ENCODE measurements around the gene DYNLRB1.
"Not testable (repeated sequence)": the region's sequence is repeated elsewhere in the genome, so short reads cannot be mapped to it uniquely, and the experiment has no call there.

Gene DYNLRB1

DNA sequence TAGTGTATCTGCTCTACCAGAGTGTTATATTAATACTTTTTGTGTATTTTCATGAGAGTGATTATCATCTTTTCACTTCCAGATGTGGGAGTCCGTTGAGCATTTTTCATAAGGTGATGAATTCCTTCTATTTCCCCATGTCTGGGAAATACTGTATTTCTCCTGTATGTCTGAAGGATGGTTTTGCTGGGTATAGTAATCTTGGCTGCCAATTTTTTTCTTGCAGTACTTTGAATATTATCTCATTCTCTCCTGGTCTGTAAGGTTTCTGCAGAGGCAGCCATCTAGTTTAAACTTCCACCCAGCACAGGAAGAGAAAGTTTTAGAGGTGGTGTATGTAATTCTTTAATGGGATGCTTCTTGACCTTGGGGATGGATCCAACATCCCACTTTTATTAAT lies 15.4 kb upstream of the DYNLRB1 start:
- no peak for DNase-seq (ENCODE audit: insufficient read length, low spot score)
- FAIRE-seq = no peak
- TF ChIP-seq, protein P1, sequence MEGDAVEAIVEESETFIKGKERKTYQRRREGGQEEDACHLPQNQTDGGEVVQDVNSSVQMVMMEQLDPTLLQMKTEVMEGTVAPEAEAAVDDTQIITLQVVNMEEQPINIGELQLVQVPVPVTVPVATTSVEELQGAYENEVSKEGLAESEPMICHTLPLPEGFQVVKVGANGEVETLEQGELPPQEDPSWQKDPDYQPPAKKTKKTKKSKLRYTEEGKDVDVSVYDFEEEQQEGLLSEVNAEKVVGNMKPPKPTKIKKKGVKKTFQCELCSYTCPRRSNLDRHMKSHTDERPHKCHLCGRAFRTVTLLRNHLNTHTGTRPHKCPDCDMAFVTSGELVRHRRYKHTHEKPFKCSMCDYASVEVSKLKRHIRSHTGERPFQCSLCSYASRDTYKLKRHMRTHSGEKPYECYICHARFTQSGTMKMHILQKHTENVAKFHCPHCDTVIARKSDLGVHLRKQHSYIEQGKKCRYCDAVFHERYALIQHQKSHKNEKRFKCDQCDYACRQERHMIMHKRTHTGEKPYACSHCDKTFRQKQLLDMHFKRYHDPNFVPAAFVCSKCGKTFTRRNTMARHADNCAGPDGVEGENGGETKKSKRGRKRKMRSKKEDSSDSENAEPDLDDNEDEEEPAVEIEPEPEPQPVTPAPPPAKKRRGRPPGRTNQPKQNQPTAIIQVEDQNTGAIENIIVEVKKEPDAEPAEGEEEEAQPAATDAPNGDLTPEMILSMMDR (IDR thresholded peaks at IDR 0.05; ENCODE audit: insufficient read depth, missing control alignments) = no peak

DNA sequence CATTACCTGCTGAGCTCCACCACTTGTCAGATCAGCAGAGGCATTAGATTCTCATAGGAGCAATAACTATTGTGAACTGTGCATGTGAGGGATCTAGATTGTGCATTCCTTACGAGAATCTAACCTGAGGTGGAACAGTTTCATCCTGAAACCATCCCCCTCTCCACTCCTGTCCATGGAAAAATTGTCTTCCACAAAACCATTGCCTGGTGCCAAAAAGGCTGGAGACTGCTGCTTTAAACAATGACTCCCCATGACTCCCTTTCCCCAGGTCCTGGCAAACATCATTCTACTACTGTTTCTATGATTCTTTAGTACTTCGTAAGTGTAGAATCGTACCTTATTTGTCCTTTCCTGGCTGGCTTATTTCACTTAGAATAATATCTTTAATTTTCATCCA lies 9.7 kb upstream of the DYNLRB1 start:
- DNase-seq (ENCODE audit: insufficient read length, low spot score) (no peak), FAIRE-seq (no peak)
- TF ChIP-seq, protein P1 (IDR thresholded peaks at IDR 0.05; ENCODE audit: insufficient read depth, missing control alignments) = no peak

DNA sequence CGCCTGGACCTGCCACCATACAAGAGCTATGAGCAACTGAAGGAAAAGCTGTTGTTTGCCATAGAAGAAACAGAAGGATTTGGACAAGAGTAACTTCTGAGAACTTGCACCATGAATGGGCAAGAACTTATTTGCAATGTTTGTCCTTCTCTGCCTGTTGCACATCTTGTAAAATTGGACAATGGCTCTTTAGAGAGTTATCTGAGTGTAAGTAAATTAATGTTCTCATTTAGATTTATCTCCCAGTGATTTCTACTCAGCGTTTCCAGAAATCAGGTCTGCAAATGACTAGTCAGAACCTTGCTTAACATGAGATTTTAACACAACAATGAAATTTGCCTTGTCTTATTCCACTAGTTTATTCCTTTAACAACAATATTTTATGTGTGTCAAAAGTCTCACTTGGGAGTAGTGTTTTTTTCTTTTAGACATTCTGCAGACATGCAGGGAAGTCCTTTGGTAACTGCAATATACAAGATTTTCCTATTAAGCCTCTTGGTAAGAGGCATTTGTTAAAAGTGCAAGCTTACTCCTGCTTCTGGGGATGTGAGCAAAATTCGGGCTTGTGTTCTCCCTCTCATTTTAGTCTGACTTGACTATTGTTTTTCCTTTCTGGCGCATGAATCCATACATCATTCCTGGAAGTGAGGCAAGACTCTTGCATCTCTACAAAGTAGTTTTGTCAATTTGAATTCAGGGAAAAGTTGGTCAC lies 8.4 kb upstream of the DYNLRB1 start:
- TF ChIP-seq, protein P1 (IDR thresholded peaks at IDR 0.05; ENCODE audit: insufficient read depth, missing control alignments) = no peak
- no peak for DNase-seq (ENCODE audit: insufficient read length, low spot score)
- FAIRE-seq = no peak

DNA sequence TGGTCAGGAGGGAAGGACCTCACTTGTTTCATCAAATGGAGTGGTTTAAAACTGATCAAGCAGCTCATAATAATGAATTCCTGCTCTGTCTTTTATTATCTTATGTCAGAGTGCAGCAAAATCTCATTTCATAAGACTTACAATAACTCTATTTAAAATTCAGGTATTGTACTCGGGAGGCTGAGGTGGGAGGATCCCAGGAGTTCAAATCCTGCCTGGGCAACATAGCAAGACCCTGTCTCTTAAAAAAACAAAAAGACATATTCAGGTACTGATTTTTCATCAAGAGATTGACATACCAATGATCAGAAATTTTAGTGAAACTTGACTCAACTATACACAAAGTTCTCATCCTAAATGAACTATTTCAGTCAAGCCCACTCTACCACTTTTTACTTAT lies 5.6 kb upstream of the DYNLRB1 start:
- FAIRE-seq (no peak), DNase-seq (ENCODE audit: insufficient read length, low spot score) (no peak)
- TF ChIP-seq, protein P1 (IDR thresholded peaks at IDR 0.05; ENCODE audit: insufficient read depth, missing control alignments) = no peak

DNA sequence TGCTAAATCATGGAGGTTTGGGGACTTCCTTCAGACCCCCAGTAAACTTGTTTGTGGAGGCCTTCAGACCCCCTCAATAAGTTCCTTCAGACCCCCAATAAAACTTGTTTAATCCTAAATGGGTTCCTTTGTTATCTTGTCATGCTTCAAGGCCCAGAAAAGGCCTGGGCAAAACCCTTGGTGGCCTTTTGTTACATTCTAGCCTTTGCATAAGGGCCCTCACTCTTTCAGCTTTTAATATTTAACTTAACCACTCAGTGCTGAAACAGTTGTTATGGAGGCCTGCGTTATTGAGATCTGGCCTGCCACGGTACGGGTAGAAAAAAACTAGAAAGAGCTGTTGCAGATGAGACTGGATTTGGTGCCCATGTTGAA lies 4.3 kb upstream of the DYNLRB1 start:
- DNase-seq (ENCODE audit: insufficient read length, low spot score) = no peak

DNA sequence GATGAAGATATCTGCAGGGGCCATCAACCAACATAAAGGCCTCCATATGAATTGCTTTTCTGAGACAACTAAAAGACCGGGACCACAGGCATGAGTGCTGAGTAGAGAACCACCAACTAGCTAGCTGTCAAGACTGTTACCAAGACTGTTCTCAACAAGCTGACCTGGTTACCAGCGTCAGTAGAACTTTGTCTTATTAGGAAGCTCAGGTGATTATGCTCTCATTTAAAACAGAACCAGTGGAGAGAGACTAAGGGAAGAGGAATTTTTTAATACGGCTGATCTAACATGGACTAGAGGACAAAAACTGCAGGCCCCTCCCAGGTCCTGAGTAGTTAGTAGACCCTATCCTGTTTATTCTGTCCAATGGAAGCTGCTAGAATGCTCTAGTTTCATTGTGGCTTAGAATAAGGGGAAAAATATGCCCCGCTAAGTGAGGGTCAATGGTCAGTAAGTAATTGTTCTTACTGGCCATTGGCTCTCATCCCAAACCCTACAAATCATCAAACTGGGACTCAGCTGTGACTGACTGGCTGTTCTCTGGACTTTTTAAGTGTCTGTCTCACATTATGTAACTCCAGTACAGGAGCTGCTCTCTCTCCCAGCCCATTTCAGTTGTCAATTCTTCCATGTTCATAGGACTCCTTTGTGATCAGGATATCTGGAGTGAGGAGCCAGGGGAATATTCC lies 3.8 kb upstream of the DYNLRB1 start:
- TF ChIP-seq, protein P1 (IDR thresholded peaks at IDR 0.05; ENCODE audit: insufficient read depth, missing control alignments) = no peak
- no peak for DNase-seq (ENCODE audit: insufficient read length, low spot score)
- FAIRE-seq = no peak

More for the DNA sequence above, 4.3 kb upstream of the DYNLRB1 start:
- TF ChIP-seq, protein P1 (IDR thresholded peaks at IDR 0.05; ENCODE audit: insufficient read depth, missing control alignments) = no peak
- no peak for FAIRE-seq

DNA sequence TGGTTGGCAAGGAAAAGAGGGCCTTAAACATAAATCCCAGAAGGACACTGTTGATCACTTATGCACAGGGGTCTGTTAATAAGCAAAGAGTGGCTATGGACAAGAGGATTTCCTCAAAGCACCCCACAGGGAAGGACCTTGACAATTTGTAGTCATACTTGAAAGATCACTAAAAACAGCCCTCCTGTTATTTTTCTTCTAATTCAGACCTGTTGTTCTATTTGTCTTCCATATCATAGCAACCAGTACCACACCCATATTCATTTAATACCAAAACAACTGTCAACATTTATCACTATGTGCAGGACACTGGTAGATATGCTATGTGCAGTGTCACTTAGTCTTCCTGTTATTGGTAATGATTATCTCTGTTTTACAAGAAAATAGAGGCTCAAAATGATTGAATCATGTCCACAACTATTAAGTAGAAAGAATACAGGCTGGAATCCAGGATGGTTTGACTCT lies 3.2 kb upstream of the DYNLRB1 start:
- FAIRE-seq (no peak), DNase-seq (ENCODE audit: insufficient read length, low spot score) (no peak)
- TF ChIP-seq, protein P1 (IDR thresholded peaks at IDR 0.05; ENCODE audit: insufficient read depth, missing control alignments) = no peak

DNA sequence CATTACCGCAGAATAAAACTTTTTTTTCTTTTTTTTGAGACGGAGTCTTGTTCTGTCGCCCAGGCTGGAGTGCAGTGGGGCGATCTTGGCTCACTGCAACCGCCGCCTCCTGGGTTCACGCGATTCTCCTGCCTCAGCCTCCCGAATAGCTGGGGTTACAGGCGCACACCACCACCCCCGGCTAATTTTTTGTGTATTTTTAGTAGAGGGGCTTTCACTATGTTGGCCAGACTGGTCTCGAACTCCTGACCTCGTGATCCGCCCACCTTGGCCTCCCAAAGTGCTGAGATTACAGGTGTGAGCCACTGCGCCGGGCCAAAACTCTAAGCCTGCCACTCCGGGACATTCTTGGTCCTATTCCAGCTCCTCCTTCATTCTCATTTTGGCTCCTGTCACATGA lies 2.2 kb upstream of the DYNLRB1 start:
- FAIRE-seq; DNase-seq (ENCODE audit: insufficient read length, low spot score): not testable (repeated sequence)

Data from D721Med (cell line).